K562 (cell line): ENCODE data around the gene NPM3. TPM values are rescaled to one million over a fixed set of nuclear protein-coding genes. Genes with fewer than 3 reads are reported as not detected.
A peak's percentile ranks its signal among the peaks of the same experiment; 100 is the strongest.

ENCODE experiments used
- CEBPG ChIP-seq, 3 experiments: fragments of 200-800 bp in 1 of 3; sonication (Bioruptor generic) in 1 of 3; sonication (generic) in 1 of 3; formaldehyde crosslinking in 1 of 3; IDR thresholded peaks in 2 of 3; conservative IDR thresholded peaks in 1 of 3; 2 replicates each; pipeline versions ENCODE4 v1.6.1 to v1.8.0; 2016 to 2022; ENCODE audit warnings: missing compliant biosample characterization in 2 of 3, missing genetic modification characterization in 2 of 3, mild to moderate bottlenecking in 1 of 3, missing genetic modification reagents in 1 of 3
- ELF4 ChIP-seq: fragments of 450-650 bp; formaldehyde crosslinking; IDR thresholded peaks from 2 replicates; pipeline ENCODE4 v1.4.0; 2022; ENCODE audit warnings: missing genetic modification characterization
- ESRRA ChIP-seq: fragments of 450-650 bp; IDR thresholded peaks from 2 replicates; pipeline ENCODE4 v1.6.1; 2014; ENCODE audit warnings: low read depth, mild to moderate bottlenecking, moderate library complexity, borderline replicate concordance
- FOXM1 ChIP-seq, 2 experiments: fragments of 450-650 bp in 1 of 2; sonication (generic) in 1 of 2; formaldehyde crosslinking in 1 of 2; IDR thresholded peaks; 2 replicates each; pipeline versions ENCODE4 v1.6.1 to v1.9.0; 2017 to 2022; ENCODE audit warnings: low read depth in 2 of 2, mild to moderate bottlenecking in 2 of 2, missing genetic modification reagents in 1 of 2, moderate library complexity in 1 of 2
- HNRNPLL ChIP-seq: fragments of 200-400 bp; formaldehyde crosslinking; IDR thresholded peaks from 2 replicates; pipeline ENCODE4 v1.6.1; 2017; ENCODE audit warnings: low read length, low read depth, mild to moderate bottlenecking; ENCODE audit not compliant: poor library complexity, severe bottlenecking
- KDM1A ChIP-seq, 2 experiments: fragments of 450-650 bp; IDR thresholded peaks; 2 replicates each; pipeline ENCODE4 v1.6.1; 2016; ENCODE audit warnings: mild to moderate bottlenecking in 2 of 2
- KLF1 ChIP-seq: fragments of 450-650 bp; IDR thresholded peaks from 2 replicates; pipeline ENCODE4 v1.6.1; 2016; ENCODE audit warnings: missing genetic modification characterization, missing compliant biosample characterization
- RBBP5 ChIP-seq: fragments of 200-600 bp; sonication (generic); IDR thresholded peaks from 2 replicates; pipeline ENCODE4 v1.6.1; 2012; ENCODE audit warnings: borderline replicate concordance, mild to moderate bottlenecking, low read length, control low read depth, inconsistent platforms; ENCODE audit not compliant: insufficient read depth, poor library complexity, severe bottlenecking
- RBM17 ChIP-seq: fragments of 200-400 bp; formaldehyde crosslinking; IDR thresholded peaks from 2 replicates; pipeline ENCODE4 v1.6.1; 2017; ENCODE audit warnings: low read depth, mild to moderate bottlenecking, low read length, borderline replicate concordance
- RBM25 ChIP-seq: fragments of 200-400 bp; formaldehyde crosslinking; IDR thresholded peaks from 2 replicates; pipeline ENCODE4 v1.6.1; 2018; ENCODE audit warnings: low read length, low read depth, moderate library complexity; ENCODE audit not compliant: severe bottlenecking
- TOE1 ChIP-seq, 2 experiments: fragments of 450-650 bp in 1 of 2; sonication (generic) in 1 of 2; formaldehyde crosslinking in 1 of 2; IDR thresholded peaks; 2 replicates each; pipeline versions ENCODE4 v1.7.1 to v1.8.0; 2016 to 2022; ENCODE audit warnings: borderline replicate concordance in 2 of 2, mild to moderate bottlenecking in 2 of 2, antibody characterized with exemption in 1 of 2, inconsistent platforms in 1 of 2, low read depth in 1 of 2, missing genetic modification reagents in 1 of 2, moderate library complexity in 1 of 2
- ZFP30 ChIP-seq: fragments of 250-450 bp; sonication (Bioruptor Pico); IDR thresholded peaks from 2 replicates; pipeline ENCODE4 v1.8.0; 2022; ENCODE audit warnings: moderate library complexity, mild to moderate bottlenecking, inconsistent platforms, borderline replicate concordance
- ZNF140 ChIP-seq: fragments of 250-450 bp; sonication (Bioruptor Pico); IDR thresholded peaks from 2 replicates; pipeline ENCODE4 v1.8.0; 2021; ENCODE audit warnings: moderate library complexity, mild to moderate bottlenecking, inconsistent platforms
- ZNF165 ChIP-seq: fragments of 250-450 bp; sonication (Bioruptor Pico); IDR thresholded peaks from 2 replicates; pipeline ENCODE4 v1.4.0; 2020; ENCODE audit warnings: borderline replicate concordance
- ZNF3 ChIP-seq: fragments of 250-450 bp; sonication (Bioruptor Pico); IDR thresholded peaks from 2 replicates; pipeline ENCODE4 v1.5.0; 2021; ENCODE audit warnings: mild to moderate bottlenecking, moderate library complexity
- polyA plus RNA-seq, 8 experiments: library from polyadenylated mRNA; depleted of rRNA in 4 of 8; stranded (reverse) in 5 of 8; unstranded in 3 of 8; fragments of >200 nt; fragmentation: Nextera tagmentation in 2 of 8; fragmentation: Illumina TruSeq in 1 of 8; extraction: Ambion mirVana in 2 of 8; extraction: Trizol in 1 of 8; gene quantifications; 2 replicates each; pipeline versions ENCODE4 v1.2.1 to v1.2.3, GENCODE V29; 2011 to 2014; ENCODE audit warnings: inconsistent platforms in 1 of 8, missing spikeins in 1 of 8
- total RNA-seq, 7 experiments: library from RNA; depleted of rRNA in 6 of 7; stranded (reverse); fragments of >200 nt in 6 of 7; fragmentation: Illumina TruSeq in 2 of 7; extraction: Trizol in 2 of 7; gene quantifications; 2 replicates each; pipeline versions ENCODE4 v1.2.1 to v1.2.3, GENCODE V29; 2011 to 2021; ENCODE audit warnings: low replicate concordance in 1 of 7
- TF ChIP-seq, protein P1 (sequence below): IDR thresholded peaks from 2 replicates; pipeline ENCODE4 v1.6.1; 2011; ENCODE audit not compliant: insufficient read length; ENCODE audit errors: extremely low read depth
- TF ChIP-seq, protein P2 (sequence below): sonication (generic); formaldehyde crosslinking; IDR thresholded peaks from 2 replicates; pipeline ENCODE4 v1.8.0; 2022; ENCODE audit warnings: mild to moderate bottlenecking, missing genetic modification reagents
- TF ChIP-seq, protein P3 (sequence below): fragments of 450-650 bp; IDR thresholded peaks from 2 replicates; pipeline ENCODE4 v1.6.1; 2016
- TF ChIP-seq, protein P4 (sequence below), 2 experiments: IDR thresholded peaks; 2 replicates each; pipeline ENCODE4 v1.6.1; 2012; ENCODE audit warnings: improper control_type of control experiment in 2 of 2, low read depth in 2 of 2, low read length in 2 of 2, borderline replicate concordance in 1 of 2

NPM3 gene
- total and polyA plus RNA-seq, 9 of the 15 experiments (the other 6 are each of a cell fraction or from before 2014, with no cell fraction given) = 15.2 to 239 (median 114) TPM

DNA sequence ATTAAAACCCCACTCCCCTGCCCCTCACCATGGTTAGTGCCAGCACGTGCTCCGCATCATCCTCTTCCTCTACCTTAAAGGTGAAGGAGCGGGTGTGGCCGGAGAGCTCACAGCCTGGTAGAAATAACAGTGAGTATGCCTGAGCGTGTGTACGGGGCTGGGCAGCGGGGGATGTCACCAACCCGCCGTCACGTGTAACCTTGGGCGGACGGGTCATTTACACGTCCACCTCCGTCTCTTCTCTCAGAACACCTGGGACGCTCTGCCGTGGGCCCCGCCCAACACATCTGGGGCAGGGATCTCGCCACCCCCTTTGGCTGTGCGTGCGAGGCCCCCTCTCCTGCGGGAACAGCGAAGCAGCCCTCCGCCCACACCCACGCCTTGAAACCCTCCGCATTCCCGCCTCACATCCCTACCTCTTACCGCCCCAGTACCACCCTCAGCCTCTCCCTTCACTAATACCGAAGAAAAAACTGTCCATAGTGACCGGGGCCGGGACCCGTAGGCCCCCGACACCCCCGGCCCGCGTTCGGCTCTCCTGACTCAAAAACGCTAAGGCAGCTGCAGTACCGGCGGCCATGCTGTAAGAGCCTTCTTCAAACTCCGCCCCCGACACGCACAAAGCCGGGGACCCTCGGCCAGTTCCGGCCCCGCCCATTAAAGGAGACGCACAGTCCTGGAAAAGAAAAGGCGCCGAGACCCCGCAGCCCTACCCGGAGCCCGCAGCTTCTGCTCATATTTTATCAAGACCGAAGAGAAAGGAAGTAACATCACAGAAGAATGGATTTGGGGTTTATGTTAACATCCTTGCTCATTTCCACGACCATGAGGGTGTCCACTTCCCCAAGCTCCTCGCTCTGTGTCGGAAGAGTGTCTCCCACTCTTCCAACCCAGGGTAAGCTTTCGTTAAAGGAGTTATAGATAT lies at the start of gene NPM3 (continued):
- TF ChIP-seq, protein P1, sequence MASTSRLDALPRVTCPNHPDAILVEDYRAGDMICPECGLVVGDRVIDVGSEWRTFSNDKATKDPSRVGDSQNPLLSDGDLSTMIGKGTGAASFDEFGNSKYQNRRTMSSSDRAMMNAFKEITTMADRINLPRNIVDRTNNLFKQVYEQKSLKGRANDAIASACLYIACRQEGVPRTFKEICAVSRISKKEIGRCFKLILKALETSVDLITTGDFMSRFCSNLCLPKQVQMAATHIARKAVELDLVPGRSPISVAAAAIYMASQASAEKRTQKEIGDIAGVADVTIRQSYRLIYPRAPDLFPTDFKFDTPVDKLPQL = no peak
- TF ChIP-seq ELF4 (CRISPR knock-in tag) (no peak), ZNF140 (CRISPR knock-in tag) (no peak), ZNF165 (CRISPR knock-in tag) (no peak), HNRNPLL (no peak), ZNF3 (no peak), TOE1 (IDR thresholded peaks at IDR 0.05; ENCODE audit: borderline replicate concordance) (peak; percentile 63; the same call in 1 of the 2 replicates), TOE1 (CRISPR knock-in tag; IDR thresholded peaks at IDR 0.05; ENCODE audit: borderline replicate concordance, low read depth) (no peak), RBM25 (no peak), FOXM1 (IDR thresholded peaks at IDR 0.05; ENCODE audit: low read depth) (peak; percentile 40; the same call in 1 of the 2 replicates), FOXM1 (CRISPR knock-in tag; IDR thresholded peaks at IDR 0.05; ENCODE audit: low read depth) (no peak), RBM17 (no peak), KDM1A (IDR thresholded peaks at IDR 0.05) (no peak), RBBP5 (no peak), CEBPG (CRISPR knock-in tag; IDR thresholded peaks at IDR 0.05) (no peak), CEBPG (tag; conservative IDR thresholded peaks at IDR 0.05 in 1 of 2, IDR thresholded peaks at IDR 0.05 in 1 of 2) (no peak), KLF1 (tag) (no peak), ZFP30 (CRISPR knock-in tag) (no peak), ESRRA (0 out of 2 replicates have a peak, but pooled peaks have one; percentile 11)
- TF ChIP-seq, protein P2, sequence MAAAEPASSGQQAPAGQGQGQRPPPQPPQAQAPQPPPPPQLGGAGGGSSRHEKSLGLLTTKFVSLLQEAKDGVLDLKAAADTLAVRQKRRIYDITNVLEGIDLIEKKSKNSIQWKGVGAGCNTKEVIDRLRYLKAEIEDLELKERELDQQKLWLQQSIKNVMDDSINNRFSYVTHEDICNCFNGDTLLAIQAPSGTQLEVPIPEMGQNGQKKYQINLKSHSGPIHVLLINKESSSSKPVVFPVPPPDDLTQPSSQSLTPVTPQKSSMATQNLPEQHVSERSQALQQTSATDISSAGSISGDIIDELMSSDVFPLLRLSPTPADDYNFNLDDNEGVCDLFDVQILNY = no peak
- TF ChIP-seq, protein P3, sequence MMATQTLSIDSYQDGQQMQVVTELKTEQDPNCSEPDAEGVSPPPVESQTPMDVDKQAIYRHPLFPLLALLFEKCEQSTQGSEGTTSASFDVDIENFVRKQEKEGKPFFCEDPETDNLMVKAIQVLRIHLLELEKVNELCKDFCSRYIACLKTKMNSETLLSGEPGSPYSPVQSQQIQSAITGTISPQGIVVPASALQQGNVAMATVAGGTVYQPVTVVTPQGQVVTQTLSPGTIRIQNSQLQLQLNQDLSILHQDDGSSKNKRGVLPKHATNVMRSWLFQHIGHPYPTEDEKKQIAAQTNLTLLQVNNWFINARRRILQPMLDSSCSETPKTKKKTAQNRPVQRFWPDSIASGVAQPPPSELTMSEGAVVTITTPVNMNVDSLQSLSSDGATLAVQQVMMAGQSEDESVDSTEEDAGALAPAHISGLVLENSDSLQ = no peak
- TF ChIP-seq, protein P4, sequence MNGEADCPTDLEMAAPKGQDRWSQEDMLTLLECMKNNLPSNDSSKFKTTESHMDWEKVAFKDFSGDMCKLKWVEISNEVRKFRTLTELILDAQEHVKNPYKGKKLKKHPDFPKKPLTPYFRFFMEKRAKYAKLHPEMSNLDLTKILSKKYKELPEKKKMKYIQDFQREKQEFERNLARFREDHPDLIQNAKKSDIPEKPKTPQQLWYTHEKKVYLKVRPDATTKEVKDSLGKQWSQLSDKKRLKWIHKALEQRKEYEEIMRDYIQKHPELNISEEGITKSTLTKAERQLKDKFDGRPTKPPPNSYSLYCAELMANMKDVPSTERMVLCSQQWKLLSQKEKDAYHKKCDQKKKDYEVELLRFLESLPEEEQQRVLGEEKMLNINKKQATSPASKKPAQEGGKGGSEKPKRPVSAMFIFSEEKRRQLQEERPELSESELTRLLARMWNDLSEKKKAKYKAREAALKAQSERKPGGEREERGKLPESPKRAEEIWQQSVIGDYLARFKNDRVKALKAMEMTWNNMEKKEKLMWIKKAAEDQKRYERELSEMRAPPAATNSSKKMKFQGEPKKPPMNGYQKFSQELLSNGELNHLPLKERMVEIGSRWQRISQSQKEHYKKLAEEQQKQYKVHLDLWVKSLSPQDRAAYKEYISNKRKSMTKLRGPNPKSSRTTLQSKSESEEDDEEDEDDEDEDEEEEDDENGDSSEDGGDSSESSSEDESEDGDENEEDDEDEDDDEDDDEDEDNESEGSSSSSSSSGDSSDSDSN (IDR thresholded peaks at IDR 0.05; ENCODE audit: borderline replicate concordance in 1 of 2, low read depth in 2 of 2, low read length in 2 of 2) = no peak
